CD4-positive, alpha-beta T cell (primary cell): ENCODE results near the gene BRINP2. TPM values are rescaled to one million over a fixed set of nuclear protein-coding genes. Genes with fewer than 3 reads are reported as not detected.

Experiments
- ATAC-seq: fragments of 200-7000 bp; cut with Tn5 transposase; one replicate; pipeline ENCODE4 v1.10.0; 2022; ENCODE audit warnings: mild to moderate bottlenecking; ENCODE audit not compliant: poor library complexity
- CTCF ChIA-PET: fragments of 350-600 bp; sonication (Branson Sonifier 250); formaldehyde crosslinking; loops from one replicate; lab custom pipeline; 2021; ENCODE audit warnings: antibody characterized with exemption, inconsistent platforms; lab: Charles Lee
- POLR2A ChIA-PET: fragments of 350-600 bp; sonication (Branson Sonifier 250); formaldehyde crosslinking; loops from one replicate; lab custom pipeline; 2021; ENCODE audit warnings: antibody characterized with exemption, inconsistent platforms; lab: Charles Lee
- DNase-seq, 14 experiments: peaks; one replicate each; pipeline ENCODE4 v3.0.0-alpha.2; 2013 to 2020; ENCODE audit warnings: mixed read lengths in 2 of 14
- H3K27ac ChIP-seq, 2 donors: one replicate each; pipeline versions ENCODE4 v1.5.1 to v1.7.0; 2013; ENCODE audit warnings: low read length in 2 of 2, low read depth in 1 of 2, mild to moderate bottlenecking in 1 of 2
- H3K27me3 ChIP-seq, 2 experiments: 1 replicate in 1 of 2; 2 replicates in 1 of 2; pipeline versions ENCODE4 v1.6.1 to v1.7.0; 2013; ENCODE audit warnings: low read length in 2 of 2, control low read depth in 1 of 2, mild to moderate bottlenecking in 1 of 2, moderate library complexity in 1 of 2; ENCODE audit not compliant: insufficient read depth in 2 of 2, control insufficient read depth in 1 of 2
- H3K36me3 ChIP-seq: one replicate; pipeline ENCODE4 v1.6.1; 2013; ENCODE audit warnings: low read length, control low read depth; ENCODE audit not compliant: insufficient read depth
- H3K4me1 ChIP-seq: one replicate; pipeline ENCODE4 v1.6.1; 2013; ENCODE audit warnings: low read length, control low read depth; ENCODE audit not compliant: insufficient read depth
- H3K4me3 ChIP-seq: one replicate; pipeline ENCODE4 v1.5.1; 2013; ENCODE audit warnings: mild to moderate bottlenecking, low read length, moderate library complexity
- H3K9me3 ChIP-seq, 2 experiments: 1 replicate in 1 of 2; 2 replicates in 1 of 2; pipeline versions ENCODE4 v1.6.1 to v1.7.0; 2013; ENCODE audit warnings: low read length in 2 of 2, mild to moderate bottlenecking in 2 of 2, control low read depth in 1 of 2, moderate library complexity in 1 of 2; ENCODE audit not compliant: control insufficient read depth in 1 of 2, insufficient read depth in 1 of 2
- H3K27ac Mint-ChIP-seq: one replicate; pipeline ENCODE4 v1.8.0; 2020; ENCODE audit warnings: mixed read lengths
- H3K27me3 Mint-ChIP-seq: one replicate; pipeline ENCODE4 v1.8.0; 2021; ENCODE audit warnings: mixed read lengths
- H3K36me3 Mint-ChIP-seq: one replicate; pipeline ENCODE4 v1.8.0; 2021; ENCODE audit warnings: low read depth, mixed read lengths
- H3K4me1 Mint-ChIP-seq: one replicate; pipeline ENCODE4 v1.8.0; 2021; ENCODE audit warnings: low read depth, mixed read lengths
- H3K4me3 Mint-ChIP-seq: one replicate; pipeline ENCODE4 v1.8.0; 2020; ENCODE audit warnings: mild to moderate bottlenecking, mixed read lengths
- H3K9me3 Mint-ChIP-seq: one replicate; pipeline ENCODE4 v1.8.0; 2020; ENCODE audit warnings: mixed read lengths
- intact Hi-C, 2 experiments: fragments of 100-400 bp; cut with DNase I in 1 of 2; cut with micrococcal nuclease in 1 of 2; formaldehyde crosslinking; loops; one replicate each; pipeline versions ENCODE4 v1.15.1 to v1.9.0; 2023 to 2025; cut with DNase I, micrococcal nuclease
- total RNA-seq, 174 experiments: library from RNA in 2 of 174; stranded (reverse) in 2 of 174; gene quantifications; one replicate each; pipeline ENCODE4 v1.2.3 and lab custom pipeline; 2021 to 2026
- TF ChIP-seq, protein P1 (sequence below): fragments of 200-600 bp; IDR thresholded peaks from one replicate; pipeline ENCODE4 v1.8.0; 2022; ENCODE audit warnings: antibody characterized with exemption, mild to moderate bottlenecking

BRINP2 gene
- total RNA-seq, 2 experiments from 2014 or later: not detected

GRCh38 chr1:177183836-177184235, 13.1 kb downstream of the BRINP2 start:
- H3K27me3 Mint-ChIP-seq: peaks cover 50% of the 10 kb centered on the region
- intact Hi-C loops: no loop called here
- H3K9me3 ChIP-seq: peaks cover 0 to 9% of the 10 kb centered on the region in 2 experiments
- no peak for DNase-seq
- H3K4me3 ChIP-seq: no peak overlapping the region
- H3K27me3 ChIP-seq: peaks cover 5 to 8% of the 10 kb centered on the region in 2 experiments
- no peak overlapping the region for H3K27ac Mint-ChIP-seq
- no peak overlapping the region for H3K4me3 Mint-ChIP-seq
- no peaks in the 10 kb centered on the region for H3K4me1 Mint-ChIP-seq
- H3K36me3 Mint-ChIP-seq: no peaks in the 10 kb centered on the region
- no peaks in the 10 kb centered on the region for H3K36me3 ChIP-seq
- no peak overlapping the region for H3K27ac ChIP-seq
- TF ChIP-seq, protein P1, sequence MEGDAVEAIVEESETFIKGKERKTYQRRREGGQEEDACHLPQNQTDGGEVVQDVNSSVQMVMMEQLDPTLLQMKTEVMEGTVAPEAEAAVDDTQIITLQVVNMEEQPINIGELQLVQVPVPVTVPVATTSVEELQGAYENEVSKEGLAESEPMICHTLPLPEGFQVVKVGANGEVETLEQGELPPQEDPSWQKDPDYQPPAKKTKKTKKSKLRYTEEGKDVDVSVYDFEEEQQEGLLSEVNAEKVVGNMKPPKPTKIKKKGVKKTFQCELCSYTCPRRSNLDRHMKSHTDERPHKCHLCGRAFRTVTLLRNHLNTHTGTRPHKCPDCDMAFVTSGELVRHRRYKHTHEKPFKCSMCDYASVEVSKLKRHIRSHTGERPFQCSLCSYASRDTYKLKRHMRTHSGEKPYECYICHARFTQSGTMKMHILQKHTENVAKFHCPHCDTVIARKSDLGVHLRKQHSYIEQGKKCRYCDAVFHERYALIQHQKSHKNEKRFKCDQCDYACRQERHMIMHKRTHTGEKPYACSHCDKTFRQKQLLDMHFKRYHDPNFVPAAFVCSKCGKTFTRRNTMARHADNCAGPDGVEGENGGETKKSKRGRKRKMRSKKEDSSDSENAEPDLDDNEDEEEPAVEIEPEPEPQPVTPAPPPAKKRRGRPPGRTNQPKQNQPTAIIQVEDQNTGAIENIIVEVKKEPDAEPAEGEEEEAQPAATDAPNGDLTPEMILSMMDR: no peak
- ChIA-PET POLR2A (no interaction called here), CTCF (no interaction called here)
- H3K9me3 Mint-ChIP-seq: peaks cover 4% of the 10 kb centered on the region
- H3K4me1 ChIP-seq: peaks cover 8% of the 10 kb centered on the region
- ATAC-seq: no peak

DNA sequence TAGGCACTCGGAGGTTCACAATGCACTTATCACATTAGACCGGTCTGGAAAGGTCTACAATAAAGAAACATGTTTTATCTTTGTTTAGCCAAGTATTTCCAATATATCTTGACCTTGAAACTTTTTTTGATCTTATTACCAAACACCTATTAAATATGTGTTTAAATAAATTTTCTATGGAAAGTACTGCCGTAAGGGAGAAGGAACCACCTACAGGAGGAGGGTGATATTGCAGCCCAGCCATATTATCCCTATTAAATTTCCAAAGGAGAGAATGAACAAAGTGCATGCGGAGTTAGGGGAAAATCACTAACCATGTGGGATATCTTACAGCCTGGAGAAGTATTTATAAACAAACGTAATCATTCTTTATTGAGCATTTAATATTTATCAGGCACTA, 14.5 kb downstream of the BRINP2 start:
- Mint-ChIP-seq H3K4me3 (no peak overlapping the region), H3K27me3 (peaks cover 43% of the 10 kb centered on the region), H3K36me3 (no peaks in the 10 kb centered on the region), H3K27ac (no peak overlapping the region), H3K4me1 (no peaks in the 10 kb centered on the region), H3K9me3 (peaks cover 4% of the 10 kb centered on the region)
- ATAC-seq: no peak
- CTCF ChIA-PET: no interaction called here
- H3K27ac ChIP-seq: no peak overlapping the region
- TF ChIP-seq, protein P1: no peak
- POLR2A ChIA-PET: no interaction called here
- no peaks in the 10 kb centered on the region for H3K36me3 ChIP-seq
- no peak for DNase-seq
- intact Hi-C loops: no loop called here
- H3K9me3 ChIP-seq: peaks cover 0 to 9% of the 10 kb centered on the region in 2 experiments
- H3K27me3 ChIP-seq: peaks cover 4 to 5% of the 10 kb centered on the region in 2 experiments
- H3K4me3 ChIP-seq: no peak overlapping the region
- peaks cover 8% of the 10 kb centered on the region for H3K4me1 ChIP-seq

GRCh38 chr1:177186639-177187038, 15.9 kb downstream of the BRINP2 start:
- intact Hi-C loops: no loop called here
- H3K4me3 Mint-ChIP-seq: no peak overlapping the region

More at GRCh38 chr1:177186639-177187038, 15.9 kb downstream of the BRINP2 start:
- no peaks in the 10 kb centered on the region for H3K4me1 Mint-ChIP-seq
- H3K27ac ChIP-seq: no peak overlapping the region
- no peaks in the 10 kb centered on the region for H3K36me3 ChIP-seq
- no peaks in the 10 kb centered on the region for H3K36me3 Mint-ChIP-seq
- TF ChIP-seq, protein P1: no peak
- H3K9me3 Mint-ChIP-seq: peaks cover 4% of the 10 kb centered on the region
- ATAC-seq (no peak), DNase-seq (no peak)
- CTCF ChIA-PET: no interaction called here
- H3K27ac Mint-ChIP-seq: no peak overlapping the region
- POLR2A ChIA-PET: no interaction called here
- peaks cover 2% of the 10 kb centered on the region for H3K4me1 ChIP-seq
- peaks cover 36% of the 10 kb centered on the region for H3K27me3 Mint-ChIP-seq
- no peak overlapping the region for H3K4me3 ChIP-seq
- H3K27me3 ChIP-seq: peaks cover 0 to 4% of the 10 kb centered on the region in 2 experiments
- H3K9me3 ChIP-seq: peaks cover 0 to 3% of the 10 kb centered on the region in 2 experiments
